H1 (cell line): ENCODE data around the gene WDR3. TPM values are rescaled to one million over a fixed set of nuclear protein-coding genes. Genes with fewer than 3 reads are reported as not detected.

Experiments
- CTCF ChIA-PET: fragments of 300-600 bp; sonication (Branson Sonifier 250); formaldehyde crosslinking; loops from one replicate; lab custom pipeline; 2021; ENCODE audit not compliant: partially characterized antibody; lab: Charles Lee
- POLR2A ChIA-PET: fragments of 300-600 bp; sonication (Branson Sonifier 250); formaldehyde crosslinking; loops from one replicate; lab custom pipeline; 2021; ENCODE audit warnings: inconsistent platforms; ENCODE audit not compliant: partially characterized antibody; lab: Charles Lee
- DNase-seq, 2 experiments: peaks; one replicate each; pipeline versions ENCODE4 v3.0.0 to v3.0.0-alpha.2; 2010 to 2022; ENCODE audit warnings: low spot score in 2 of 2, low read depth in 1 of 2, mixed read lengths in 1 of 2
- FAIRE-seq: peaks from 2 replicates; lab custom pipeline; 2011; peaks lifted over from hg19 to GRCh38; lab: Jason Lieb, UNC
- H2AFZ ChIP-seq: 2 replicates; pipeline ENCODE4 v1.8.1; 2012; ENCODE audit warnings: low read length, inconsistent platforms
- H2AK5ac ChIP-seq: 2 replicates; pipeline ENCODE4 v1.6.1; 2013; ENCODE audit warnings: low read depth, low read length
- H2BK120ac ChIP-seq: replicated peaks from 2 replicates; pipeline ENCODE3; 2013; ENCODE audit warnings: low read depth, low read length, inconsistent platforms
- H2BK12ac ChIP-seq: 2 replicates; pipeline ENCODE4 v1.6.1; 2013; ENCODE audit warnings: low read depth, low read length
- H2BK15ac ChIP-seq: 2 replicates; pipeline ENCODE4 v1.6.1; 2013; ENCODE audit warnings: low read length
- H2BK20ac ChIP-seq: 2 replicates; pipeline ENCODE4 v1.6.1; 2013; ENCODE audit warnings: low read length
- H2BK5ac ChIP-seq: 2 replicates; pipeline ENCODE4 v1.6.1; 2013; ENCODE audit warnings: low read depth, low read length
- H3K14ac ChIP-seq: 2 replicates; pipeline ENCODE4 v1.6.1; 2013; ENCODE audit warnings: inconsistent platforms; ENCODE audit not compliant: insufficient read length
- H3K18ac ChIP-seq: 2 replicates; pipeline ENCODE4 v1.6.1; 2013; ENCODE audit warnings: low read length; ENCODE audit errors: extremely low read depth
- H3K23ac ChIP-seq: 2 replicates; pipeline ENCODE4 v1.6.1; 2013; ENCODE audit warnings: inconsistent platforms; ENCODE audit not compliant: insufficient read length
- H3K23me2 ChIP-seq: 2 replicates; pipeline ENCODE4 v1.6.1; 2013; ENCODE audit warnings: low read depth, low read length
- H3K27ac ChIP-seq: 2 replicates; pipeline ENCODE4 v1.6.1; 2011; ENCODE audit warnings: low read depth, low read length, inconsistent platforms
- H3K27me3 ChIP-seq, 4 experiments: replicated peaks in 1 of 4; 1 replicate in 1 of 4; 2 replicates in 3 of 4; pipeline versions ENCODE4 v1.6.1 to v1.8.1; 2011 to 2013; ENCODE audit warnings: low read length in 3 of 4, mild to moderate bottlenecking in 3 of 4, inconsistent platforms in 2 of 4, mixed read lengths in 2 of 4, moderate library complexity in 1 of 4; ENCODE audit not compliant: control insufficient read depth in 3 of 4, insufficient read depth in 3 of 4; ENCODE audit errors: extremely low read depth in 1 of 4
- H3K36me3 ChIP-seq, 4 experiments: 2 replicates each; pipeline versions ENCODE4 v1.6.1 to v1.8.1; 2011 to 2013; ENCODE audit warnings: mild to moderate bottlenecking in 4 of 4, low read length in 3 of 4, moderate library complexity in 2 of 4, control low read depth in 1 of 4, inconsistent platforms in 1 of 4; ENCODE audit not compliant: insufficient read depth in 4 of 4, control insufficient read depth in 2 of 4
- H3K4ac ChIP-seq: replicated peaks from 2 replicates; pipeline ENCODE3; 2013; ENCODE audit warnings: low read length, low read depth, mixed read lengths, inconsistent platforms; ENCODE audit not compliant: insufficient read length
- H3K4me1 ChIP-seq, 4 experiments: replicated peaks in 1 of 4; 1 replicate in 1 of 4; 2 replicates in 3 of 4; pipeline versions ENCODE4 v1.6.1 to v1.8.1; 2011 to 2013; ENCODE audit warnings: low read length in 3 of 4, inconsistent platforms in 2 of 4, mixed read lengths in 1 of 4; ENCODE audit not compliant: insufficient read depth in 4 of 4, control insufficient read depth in 3 of 4
- H3K4me2 ChIP-seq, 2 experiments: 2 replicates each; pipeline versions ENCODE4 v1.6.1 to v1.8.1; 2011 to 2013; ENCODE audit warnings: low read depth in 2 of 2, low read length in 2 of 2, control low read depth in 1 of 2, inconsistent platforms in 1 of 2, mild to moderate bottlenecking in 1 of 2; ENCODE audit not compliant: insufficient read depth in 1 of 2
- H3K4me3 ChIP-seq, 4 experiments: fragments of 200-600, 300-600 bp in 1 of 4; sonication (generic), shearing (Covaris generic), sonication (Bioruptor Twin) in 1 of 4; 2 replicates each; pipeline versions ENCODE4 v1.5.1 to v1.8.1; 2011 to 2016; ENCODE audit warnings: low read length in 4 of 4, low read depth in 3 of 4, control low read depth in 2 of 4, inconsistent platforms in 2 of 4, mild to moderate bottlenecking in 2 of 4, mixed read lengths in 1 of 4, moderate library complexity in 1 of 4; ENCODE audit not compliant: insufficient read depth in 2 of 4; ENCODE audit errors: extremely low read depth in 1 of 4
- H3K56ac ChIP-seq: replicated peaks from 2 replicates; pipeline ENCODE3; 2013; ENCODE audit warnings: low read depth, mild to moderate bottlenecking, mixed read lengths, low read length, inconsistent platforms; ENCODE audit not compliant: insufficient read length
- H3K79me1 ChIP-seq: 2 replicates; pipeline ENCODE4 v1.6.1; 2013; ENCODE audit warnings: low read depth, low read length, control low read depth
- H3K79me2 ChIP-seq, 2 experiments: 2 replicates each; pipeline versions ENCODE4 v1.6.1 to v1.8.1; 2012 to 2013; ENCODE audit warnings: low read length in 2 of 2, mild to moderate bottlenecking in 2 of 2, inconsistent platforms in 1 of 2; ENCODE audit not compliant: insufficient read depth in 2 of 2, control insufficient read depth in 1 of 2
- H3K9ac ChIP-seq, 4 experiments: replicated peaks in 1 of 4; 1 replicate in 1 of 4; 2 replicates in 3 of 4; pipeline versions ENCODE4 v1.6.1 to v1.8.1; 2011 to 2013; ENCODE audit warnings: low read depth in 3 of 4, low read length in 3 of 4, control low read depth in 2 of 4, mild to moderate bottlenecking in 2 of 4, moderate library complexity in 2 of 4, inconsistent platforms in 1 of 4; ENCODE audit errors: extremely low read depth in 1 of 4
- H3K9me3 ChIP-seq, 2 experiments: 2 replicates each; pipeline versions ENCODE4 v1.6.1 to v1.8.1; 2012 to 2013; ENCODE audit warnings: mild to moderate bottlenecking in 2 of 2, moderate library complexity in 2 of 2, control low read depth in 1 of 2, inconsistent platforms in 1 of 2, low read depth in 1 of 2, low read length in 1 of 2, mixed read lengths in 1 of 2; ENCODE audit not compliant: insufficient read depth in 2 of 2
- H4K20me1 ChIP-seq, 2 experiments: replicated peaks in 1 of 2; 2 replicates each; pipeline versions ENCODE3 to v1.8.1; 2011 to 2013; ENCODE audit warnings: inconsistent platforms in 2 of 2, low read length in 2 of 2, mild to moderate bottlenecking in 1 of 2; ENCODE audit not compliant: insufficient read depth in 2 of 2, control insufficient read depth in 1 of 2
- H4K5ac ChIP-seq: 2 replicates; pipeline ENCODE4 v1.6.1; 2013; ENCODE audit warnings: low read length, low read depth, mixed read lengths, inconsistent platforms; ENCODE audit not compliant: insufficient read length
- H4K8ac ChIP-seq: 2 replicates; pipeline ENCODE4 v1.8.0; 2013; ENCODE audit warnings: mild to moderate bottlenecking, moderate library complexity, low read length, inconsistent platforms; ENCODE audit not compliant: insufficient read depth; ENCODE audit errors: extremely low read depth
- H4K91ac ChIP-seq: replicated peaks from 2 replicates; pipeline ENCODE3; 2013; ENCODE audit warnings: low read length, mixed read lengths, inconsistent platforms; ENCODE audit not compliant: insufficient read length
- CREB1 ChIP-seq: IDR thresholded peaks from 2 replicates; pipeline ENCODE4 v1.6.1; 2012; ENCODE audit warnings: inconsistent platforms
- HDAC2 ChIP-seq, 2 experiments: fragments of 300-600 bp in 1 of 2; sonication (generic) in 1 of 2; IDR thresholded peaks; 2 replicates each; pipeline ENCODE4 v1.6.1; 2011 to 2012; ENCODE audit warnings: low read depth in 2 of 2, low read length in 2 of 2, mild to moderate bottlenecking in 2 of 2, moderate library complexity in 2 of 2, borderline replicate concordance in 1 of 2, inconsistent platforms in 1 of 2
- JUN ChIP-seq: IDR thresholded peaks from 2 replicates; pipeline ENCODE4 v1.6.1; 2011; ENCODE audit warnings: low read depth, mild to moderate bottlenecking, improper control_type of control experiment, low read length
- JUND ChIP-seq: IDR thresholded peaks from 2 replicates; pipeline ENCODE4 v1.6.1; 2011; ENCODE audit warnings: mild to moderate bottlenecking, improper control_type of control experiment, low read length
- PHF8 ChIP-seq: fragments of 200-600 bp; sonication (generic); conservative IDR thresholded peaks from 2 replicates; pipeline ENCODE4 v1.7.1; 2012; ENCODE audit warnings: low read depth, mild to moderate bottlenecking, inconsistent platforms, low read length, moderate library complexity
- POLR2AphosphoS5 ChIP-seq: IDR thresholded peaks from 2 replicates; pipeline ENCODE4 v1.6.1; 2011; ENCODE audit warnings: low read depth, low read length
- POU5F1 ChIP-seq: IDR thresholded peaks from 2 replicates; pipeline ENCODE4 v1.6.1; 2011; ENCODE audit warnings: low read depth, mild to moderate bottlenecking, low read length, moderate library complexity
- RAD21 ChIP-seq, 2 experiments: IDR thresholded peaks in 1 of 2; conservative IDR thresholded peaks in 1 of 2; 2 replicates each; pipeline ENCODE4 v1.6.1; 2011; ENCODE audit warnings: low read depth in 2 of 2, low read length in 2 of 2, improper control_type of control experiment in 1 of 2, inconsistent platforms in 1 of 2, mild to moderate bottlenecking in 1 of 2, moderate library complexity in 1 of 2
- RFX5 ChIP-seq: IDR thresholded peaks from 2 replicates; pipeline ENCODE4 v1.6.1; 2011; ENCODE audit warnings: low read depth, low read length, improper control_type of control experiment, borderline replicate concordance
- SIN3A ChIP-seq, 2 experiments: IDR thresholded peaks in 1 of 2; conservative IDR thresholded peaks in 1 of 2; 2 replicates each; pipeline ENCODE4 v1.6.1; 2011 to 2012; ENCODE audit warnings: low read length in 2 of 2, improper control_type of control experiment in 1 of 2, low read depth in 1 of 2, mild to moderate bottlenecking in 1 of 2
- SRF ChIP-seq: IDR thresholded peaks from 2 replicates; pipeline ENCODE4 v1.6.1; 2011; ENCODE audit warnings: mild to moderate bottlenecking, low read depth, low read length, moderate library complexity
- ZNF274 ChIP-seq: IDR thresholded peaks from 2 replicates; pipeline ENCODE4 v1.7.0; 2012; ENCODE audit warnings: low read length, borderline replicate concordance; ENCODE audit errors: extremely low read depth
- polyA plus RNA-seq, 7 experiments: library from polyadenylated mRNA; depleted of rRNA in 3 of 7; stranded (reverse) in 5 of 7; unstranded in 2 of 7; fragments of >200 nt in 5 of 7; fragments of 200-250 nt in 2 of 7; gene quantifications; 1 replicate in 5 of 7; 2 replicates in 1 of 7; 4 replicates in 1 of 7; pipeline versions ENCODE4 v1.2.1 to v1.2.3, GENCODE V29; 2011 to 2013; ENCODE audit warnings: missing spikeins in 2 of 7, mixed read lengths in 2 of 7
- total RNA-seq: library from RNA; stranded (reverse); fragmentation: NEBNext Ultra II Directional; extraction: Animal tissue kit (Norgen Biotek cat#: 25700); gene quantifications from 2 replicates; pipeline ENCODE4 v1.2.1, GENCODE V29; 2021
- TF ChIP-seq, protein P1 (sequence below): IDR thresholded peaks from 2 replicates; pipeline ENCODE4 v1.6.1; 2012; ENCODE audit warnings: low read length, inconsistent platforms

Gene WDR3
- total and polyA plus RNA-seq, 2 of the 8 experiments (the other 6 are each of a cell fraction or from before 2014, with no cell fraction given), result 18.2 to 67.9 TPM

DNA sequence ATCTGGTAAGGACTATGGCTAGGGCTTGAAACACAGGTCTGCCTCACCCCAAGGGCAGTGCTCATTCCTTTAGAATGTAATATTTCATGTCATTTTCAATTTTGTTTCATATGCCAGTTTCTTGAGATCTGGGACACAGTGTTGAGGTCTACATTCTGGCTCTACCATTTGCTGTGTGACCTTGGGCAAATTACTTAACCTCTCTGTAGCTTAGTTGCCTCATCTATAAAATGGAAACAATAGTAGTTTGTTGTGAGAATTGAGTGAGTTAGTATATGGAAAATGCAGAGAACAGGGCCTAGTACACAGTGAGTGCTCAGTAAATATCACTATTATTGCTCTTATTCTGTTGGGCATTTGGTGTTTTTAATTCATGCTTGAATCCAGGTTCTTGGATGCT, 84.4 kb downstream of the WDR3 start:
- no peaks in the 10 kb centered on the region for H3K23me2 ChIP-seq
- no peak overlapping the region for H3K23ac ChIP-seq
- H2BK15ac ChIP-seq, result no peak overlapping the region
- no peak overlapping the region for H2BK120ac ChIP-seq
- H3K14ac ChIP-seq, result no peak overlapping the region
- no peak overlapping the region for H2AFZ ChIP-seq
- no peak overlapping the region for H2BK12ac ChIP-seq
- H3K79me1 ChIP-seq, result no peaks in the 10 kb centered on the region
- no peaks in the 10 kb centered on the region for H3K9me3 ChIP-seq
- FAIRE-seq, result no peak
- H3K4me2 ChIP-seq, result no peak overlapping the region
- H3K4ac ChIP-seq, result no peak overlapping the region
- POLR2A ChIA-PET, result no interaction called here
- H2BK20ac ChIP-seq, result no peak overlapping the region
- H4K91ac ChIP-seq, result no peak overlapping the region
- no peak overlapping the region for H3K9ac ChIP-seq
- H3K36me3 ChIP-seq, result no peaks in the 10 kb centered on the region
- no peak overlapping the region for H3K56ac ChIP-seq
- H2BK5ac ChIP-seq, result no peak overlapping the region
- no peaks in the 10 kb centered on the region for H3K4me1 ChIP-seq
- H3K27ac ChIP-seq, result no peak overlapping the region
- H3K18ac ChIP-seq, result no peak overlapping the region
- H2AK5ac ChIP-seq, result no peak overlapping the region
- H4K8ac ChIP-seq, result no peak overlapping the region
- no peaks in the 10 kb centered on the region for H4K20me1 ChIP-seq
- no peaks in the 10 kb centered on the region for H3K27me3 ChIP-seq
- no peak overlapping the region for H3K4me3 ChIP-seq
- no peak for DNase-seq
- no peak overlapping the region for H4K5ac ChIP-seq
- no peaks in the 10 kb centered on the region for H3K79me2 ChIP-seq
- CTCF ChIA-PET, result no interaction called here
- TF ChIP-seq HDAC2 (IDR thresholded peaks at IDR 0.05; ENCODE audit: borderline replicate concordance in 1 of 2, low read depth in 2 of 2, low read length in 2 of 2) (no peak), PHF8 (no peak), ZNF274 (no peak), POU5F1 (no peak), RAD21 (IDR thresholded peaks at IDR 0.05 in 1 of 2, conservative IDR thresholded peaks at IDR 0.05 in 1 of 2; ENCODE audit: low read depth in 2 of 2, low read length in 2 of 2) (no peak), RFX5 (no peak), CREB1 (no peak), JUND (no peak), SRF (no peak), JUN (no peak), SIN3A (conservative IDR thresholded peaks at IDR 0.05 in 1 of 2, IDR thresholded peaks at IDR 0.05 in 1 of 2; ENCODE audit: low read depth in 1 of 2, low read length in 2 of 2) (no peak), POLR2AphosphoS5 (no peak)
- TF ChIP-seq, protein P1, sequence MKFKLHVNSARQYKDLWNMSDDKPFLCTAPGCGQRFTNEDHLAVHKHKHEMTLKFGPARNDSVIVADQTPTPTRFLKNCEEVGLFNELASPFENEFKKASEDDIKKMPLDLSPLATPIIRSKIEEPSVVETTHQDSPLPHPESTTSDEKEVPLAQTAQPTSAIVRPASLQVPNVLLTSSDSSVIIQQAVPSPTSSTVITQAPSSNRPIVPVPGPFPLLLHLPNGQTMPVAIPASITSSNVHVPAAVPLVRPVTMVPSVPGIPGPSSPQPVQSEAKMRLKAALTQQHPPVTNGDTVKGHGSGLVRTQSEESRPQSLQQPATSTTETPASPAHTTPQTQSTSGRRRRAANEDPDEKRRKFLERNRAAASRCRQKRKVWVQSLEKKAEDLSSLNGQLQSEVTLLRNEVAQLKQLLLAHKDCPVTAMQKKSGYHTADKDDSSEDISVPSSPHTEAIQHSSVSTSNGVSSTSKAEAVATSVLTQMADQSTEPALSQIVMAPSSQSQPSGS, result no peak
